NCI-H187 treated with DMSO at 0.1 percent for 48 hours (cell line): Measurements from ENCODE around the gene MCRIP2.
"Not testable (repeated sequence)": the region's sequence is repeated elsewhere in the genome, so short reads cannot be mapped to it uniquely, and the experiment has no call there.

Source experiments
- DNase-seq: peaks from one replicate; lab custom pipeline; 2025; lab: John Stamatoyannopoulos, UW

MCRIP2 gene

GRCh38 chr16:681746-682427, 40.3 kb downstream of the MCRIP2 start:
- no peak for DNase-seq

- DNase-seq: no peak
Observed at GRCh38 chr16:682493-683395, 41.1 kb downstream of the MCRIP2 start.

- no peak for DNase-seq
Observed at GRCh38 chr16:683396-684070, 41.9 kb downstream of the MCRIP2 start.

- peak; percentile 82 for DNase-seq
Observed at GRCh38 chr16:684071-684794, 42.6 kb downstream of the MCRIP2 start, which contains the start of gene JMJD8. Gene JMJD8, minus strand, starts transcription at chr16:684334. Its CDS starts 15 bp downstream, at chr16:684319.

- peak; percentile 38 for DNase-seq
Observed at GRCh38 chr16:684961-685696, 43.5 kb downstream of the MCRIP2 start.

- DNase-seq: no peak
Observed at GRCh38 chr16:685967-686366, 44.3 kb downstream of the MCRIP2 start.

- DNase-seq: no peak
Observed at GRCh38 chr16:686459-687260, 45.0 kb downstream of the MCRIP2 start.

- no peak for DNase-seq
Observed at GRCh38 chr16:687499-687898, 45.9 kb downstream of the MCRIP2 start.

- DNase-seq: no peak
Observed at GRCh38 chr16:689175-689897, 47.7 kb downstream of the MCRIP2 start.

GRCh38 chr16:691242-691641, 49.6 kb downstream of the MCRIP2 start:
- DNase-seq: not testable (repeated sequence)

GRCh38 chr16:692356-693108, 50.9 kb downstream of the MCRIP2 start:
- no peak for DNase-seq

- no peak for DNase-seq
Observed at GRCh38 chr16:693364-693763, 51.7 kb downstream of the MCRIP2 start.

GRCh38 chr16:693766-694165, 52.1 kb downstream of the MCRIP2 start:
- DNase-seq: no peak

- no peak for DNase-seq
Observed at GRCh38 chr16:694187-694862, 52.7 kb downstream of the MCRIP2 start.

- no peak for DNase-seq
Observed at GRCh38 chr16:694863-695354, 53.3 kb downstream of the MCRIP2 start.

GRCh38 chr16:695355-696089, 53.9 kb downstream of the MCRIP2 start:
- peak; percentile 93 for DNase-seq
